Hematopoietic multipotent progenitor cell treated with erythropoietin and hydrocortisone succinate and interleukin-3 and kit ligand, for 4 days (in vitro differentiated cells): Measurements from ENCODE around the gene TSN.
"Not testable (repeated sequence)": the region's sequence is repeated elsewhere in the genome, so short reads cannot be mapped to it uniquely, and the experiment has no call there.

ENCODE experiments used
- DNase-seq: peaks from one replicate; pipeline ENCODE4 v3.0.0-alpha.2; 2015

Gene TSN

DNA sequence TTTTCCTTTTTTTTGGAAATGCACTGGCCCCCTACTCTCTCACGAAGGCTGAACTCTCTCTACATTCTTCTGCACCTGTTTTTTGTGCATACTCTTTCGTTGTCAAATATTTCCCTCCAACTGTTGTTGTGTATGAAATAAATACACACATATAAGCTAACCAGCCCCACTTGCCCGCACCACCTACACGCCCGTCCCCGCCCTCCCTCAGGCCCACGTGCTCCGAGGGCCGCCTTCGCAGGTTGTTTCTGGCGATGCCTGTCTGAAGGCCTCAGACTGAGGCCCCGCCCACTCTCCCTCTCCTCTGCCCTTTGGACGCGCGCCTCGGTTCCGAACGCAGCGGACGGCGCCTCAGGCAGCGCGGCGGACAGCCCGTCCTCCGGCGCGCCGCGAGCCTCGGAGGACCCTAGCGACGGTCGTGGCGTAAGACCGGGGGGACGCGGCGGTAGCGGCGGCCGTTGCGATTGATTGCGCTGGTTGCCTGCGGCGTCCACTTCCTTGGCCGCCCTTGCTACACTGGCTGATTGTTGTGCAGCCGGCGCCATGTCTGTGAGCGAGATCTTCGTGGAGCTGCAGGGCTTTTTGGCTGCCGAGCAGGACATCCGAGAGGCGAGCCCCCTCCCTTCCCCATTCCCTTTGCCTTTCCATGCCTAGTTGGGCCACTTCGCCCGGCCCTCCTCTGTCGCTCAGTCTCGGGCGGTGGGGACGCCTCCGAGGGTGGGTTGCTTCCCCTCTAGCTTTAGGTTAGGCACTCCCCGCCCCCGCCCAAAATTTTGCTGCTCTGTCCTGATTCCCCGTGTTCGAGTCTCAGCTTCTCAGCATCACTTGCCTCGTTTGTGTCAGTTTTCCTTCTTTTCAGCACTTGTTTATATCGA lies at the start of gene TSN:
Gene TSN, plus strand, starts transcription at position 415 of the 875 bp plus-strand sequence. Its CDS starts 129 bp downstream, at position 544.
- peak; percentile 99 for DNase-seq

DNA sequence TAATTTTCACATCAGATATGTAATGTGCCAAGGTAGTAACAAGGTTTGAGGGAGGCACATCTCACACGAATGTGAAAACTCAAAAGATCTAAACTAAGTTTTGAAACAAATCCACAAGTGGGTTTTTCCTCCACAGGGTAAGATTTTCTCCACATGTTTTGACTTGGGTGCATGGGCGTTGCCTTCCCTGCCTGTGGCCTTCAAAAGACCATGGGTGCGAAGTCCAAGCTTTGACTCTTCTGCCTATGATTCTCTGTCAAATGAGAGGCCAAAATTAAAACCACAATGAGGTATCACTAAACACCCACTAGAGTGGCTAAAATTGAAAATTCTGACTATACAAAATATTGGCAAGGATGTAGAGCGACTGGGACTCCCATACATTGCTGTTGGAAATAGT lies 49.5 kb upstream of the TSN start:
- DNase-seq: no peak

DNA sequence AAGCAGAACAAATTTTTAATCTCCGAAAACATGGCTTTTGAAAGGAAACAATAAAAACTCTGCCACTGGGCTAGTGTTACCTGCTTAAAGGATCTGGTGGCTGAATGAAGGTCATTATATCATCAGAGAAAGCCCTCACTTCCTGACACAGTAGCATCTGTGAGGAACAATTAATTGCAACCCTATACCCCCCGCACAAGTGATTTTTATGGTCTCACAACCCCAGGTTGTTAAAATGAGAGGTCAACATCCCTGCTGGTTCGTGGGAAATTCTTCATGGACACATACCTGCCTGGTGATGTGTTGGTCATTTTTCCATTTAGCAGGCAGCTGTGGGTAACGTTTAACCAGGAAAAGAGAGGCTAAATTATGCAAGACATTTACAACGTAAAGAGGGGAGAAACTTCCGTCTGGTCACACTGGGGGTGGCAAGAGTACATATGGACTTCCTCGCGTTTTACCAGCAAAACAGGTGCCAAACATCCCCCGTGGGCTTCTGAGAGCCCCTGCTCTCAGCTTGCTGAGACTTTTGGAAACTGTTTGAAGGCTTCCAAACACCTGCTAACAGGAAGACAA lies 48.0 kb upstream of the TSN start:
- DNase-seq: no peak

DNA sequence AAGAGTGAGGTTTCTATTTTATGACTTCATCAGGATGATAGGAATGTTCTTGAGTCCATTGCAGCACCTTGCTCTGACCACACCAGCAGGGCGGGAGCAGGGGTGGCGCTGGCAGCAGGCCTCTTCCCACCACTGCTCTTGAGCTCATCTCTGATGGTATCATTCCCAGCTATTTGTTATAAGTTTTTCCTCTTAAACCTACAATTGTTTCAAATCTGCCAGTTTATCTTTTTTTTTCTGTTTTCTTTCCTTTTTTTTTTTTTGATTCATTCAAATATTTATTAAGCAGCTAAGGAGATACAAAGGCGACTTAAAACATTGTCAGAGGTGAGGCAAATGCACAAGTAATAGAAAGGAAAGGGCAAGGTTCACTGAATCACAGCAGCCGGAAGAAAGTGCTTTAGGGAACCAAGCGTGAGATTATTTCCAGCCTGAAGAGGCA lies 47.5 kb upstream of the TSN start:
- no peak for DNase-seq

DNA sequence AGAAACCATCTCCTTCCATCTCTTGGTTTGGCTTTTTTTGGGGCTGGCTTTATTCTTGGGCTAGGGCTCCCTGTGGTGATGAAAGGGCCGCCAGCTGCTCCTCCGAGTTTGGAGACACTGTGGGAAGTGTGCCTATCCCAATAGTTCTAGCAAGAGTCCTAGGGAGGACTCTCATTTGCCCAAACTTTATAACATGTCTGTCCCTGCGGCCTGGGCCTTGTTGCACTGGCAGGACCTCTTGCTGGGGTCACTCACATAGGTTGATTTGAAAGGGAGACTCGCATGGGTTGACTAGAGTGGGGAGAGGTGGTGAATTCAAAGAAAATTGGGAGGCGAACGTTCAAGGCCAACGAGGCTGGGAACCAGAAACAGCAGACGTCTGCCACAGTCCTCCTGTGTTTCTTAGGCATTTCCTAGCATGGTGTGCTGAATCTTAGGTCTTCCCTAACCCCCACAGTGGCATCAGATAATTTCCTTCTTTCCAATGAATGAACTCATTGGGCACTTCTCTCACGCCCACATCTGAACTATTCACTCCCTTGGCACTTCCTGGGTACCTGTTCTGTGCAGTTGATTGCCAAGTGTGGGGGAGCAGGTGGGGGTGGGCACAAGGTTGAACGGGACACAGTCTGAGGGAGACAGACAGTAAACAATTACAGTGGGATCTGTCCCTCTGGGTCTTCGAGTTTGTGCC lies 45.5 kb upstream of the TSN start:
- no peak for DNase-seq

DNA sequence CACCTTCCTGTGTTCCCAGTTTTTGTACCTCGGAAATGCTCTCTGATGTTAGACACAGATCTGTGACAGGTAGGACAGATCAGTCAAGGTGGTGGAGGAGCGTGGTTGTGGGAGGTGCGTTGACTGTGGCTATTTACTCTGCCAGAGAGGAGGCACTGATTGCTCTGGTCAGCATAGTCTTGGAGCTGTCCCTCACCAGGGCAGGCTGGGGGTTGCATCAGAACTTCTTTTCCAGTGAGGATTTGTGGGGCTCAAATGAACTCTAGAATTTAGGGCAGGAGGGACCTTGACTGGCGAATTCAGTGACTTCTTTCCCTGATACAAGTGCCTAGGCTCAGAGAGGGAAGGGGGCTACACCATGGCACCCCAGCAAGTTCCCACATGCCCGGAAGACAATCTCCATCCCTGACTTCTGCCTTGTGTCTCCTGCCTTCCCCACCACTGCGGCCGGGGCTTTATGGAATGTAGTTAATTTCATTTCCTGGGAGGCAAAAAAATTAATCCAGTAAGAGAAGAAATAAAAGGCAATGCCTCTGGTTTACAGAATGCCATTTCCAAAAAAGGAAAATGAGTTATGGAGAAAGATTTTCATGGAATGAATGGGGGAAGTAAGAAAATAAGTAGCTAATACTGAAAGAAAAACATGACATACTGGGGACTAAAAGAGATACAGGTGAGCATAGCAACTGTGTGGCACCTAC lies 44.8 kb upstream of the TSN start:
- DNase-seq: no peak

DNA sequence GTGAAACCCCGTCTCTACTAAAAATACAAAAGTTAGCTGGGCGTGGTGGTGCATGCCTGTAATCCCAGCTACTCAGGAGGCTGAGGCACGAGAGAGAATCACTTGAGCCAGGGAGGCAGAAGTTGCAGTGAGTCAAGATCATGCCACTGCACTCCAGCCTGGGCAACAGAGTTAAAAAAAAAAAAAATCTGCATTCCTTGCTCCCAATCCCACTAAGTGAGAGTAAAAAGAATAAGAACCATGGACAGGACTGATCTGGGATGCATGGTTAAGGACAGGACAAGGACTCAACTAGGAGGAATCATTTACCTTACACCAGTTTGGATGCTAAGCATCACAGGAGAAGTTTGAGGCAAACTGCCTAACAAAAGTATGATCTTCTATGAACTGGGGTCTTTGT lies 44.0 kb upstream of the TSN start:
- DNase-seq: not testable (repeated sequence)

DNA sequence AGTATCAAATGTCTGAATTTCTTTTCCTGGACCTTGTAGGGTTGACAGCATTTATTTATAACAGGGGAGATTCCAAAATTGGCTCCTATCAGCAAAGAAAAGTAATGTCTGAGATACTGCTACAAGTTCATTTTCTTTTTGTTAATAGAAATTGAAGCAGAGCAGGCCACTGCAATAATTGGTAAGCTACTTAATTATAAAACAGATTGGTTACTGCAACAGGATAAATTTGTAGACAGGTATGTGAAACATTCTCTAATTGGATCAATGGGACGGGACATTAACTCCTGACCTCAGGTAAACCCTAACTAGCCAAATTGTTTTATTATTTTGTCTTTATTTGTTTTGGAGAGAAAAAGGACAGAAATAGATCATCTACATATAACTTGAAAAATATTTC lies 39.3 kb upstream of the TSN start:
- DNase-seq: no peak

DNA sequence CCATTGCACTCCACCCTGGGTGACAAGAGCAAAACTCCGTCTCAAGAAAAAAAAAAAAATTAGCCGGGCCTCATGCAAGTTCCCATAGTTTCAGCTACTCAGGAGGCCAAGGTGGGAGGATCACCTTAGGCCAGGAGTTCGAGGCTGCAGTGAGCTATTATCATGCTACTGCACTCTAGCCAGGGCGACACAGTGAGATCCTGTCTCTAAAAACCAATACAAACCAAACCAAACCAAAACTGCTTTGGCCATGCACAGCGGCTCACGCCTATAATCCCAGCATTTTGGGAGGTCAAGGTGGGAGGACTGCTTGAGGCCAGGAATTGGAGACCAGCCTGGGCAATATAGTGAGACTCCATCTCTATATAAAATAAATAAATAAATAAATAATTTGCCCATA lies 37.9 kb upstream of the TSN start:
- DNase-seq: no peak

DNA sequence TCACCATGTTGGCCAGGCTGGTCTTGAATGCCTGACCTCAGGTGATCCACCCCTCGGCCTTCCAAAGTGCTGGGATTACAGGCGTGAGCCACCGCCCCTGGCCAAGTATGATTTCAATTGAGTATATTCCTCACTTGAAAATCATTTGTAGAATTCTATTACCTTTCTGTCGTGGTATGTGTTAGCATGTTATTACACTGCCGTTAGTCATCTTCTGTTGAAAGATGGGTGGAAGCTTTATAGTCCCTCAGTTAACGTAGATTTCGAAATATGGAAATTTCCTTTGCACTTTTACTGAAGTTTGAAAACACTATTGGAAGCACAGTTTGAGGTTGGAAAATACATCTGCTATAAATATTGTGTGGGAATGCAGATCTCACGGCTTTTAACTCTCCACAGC lies 33.5 kb upstream of the TSN start:
- no peak for DNase-seq

DNA sequence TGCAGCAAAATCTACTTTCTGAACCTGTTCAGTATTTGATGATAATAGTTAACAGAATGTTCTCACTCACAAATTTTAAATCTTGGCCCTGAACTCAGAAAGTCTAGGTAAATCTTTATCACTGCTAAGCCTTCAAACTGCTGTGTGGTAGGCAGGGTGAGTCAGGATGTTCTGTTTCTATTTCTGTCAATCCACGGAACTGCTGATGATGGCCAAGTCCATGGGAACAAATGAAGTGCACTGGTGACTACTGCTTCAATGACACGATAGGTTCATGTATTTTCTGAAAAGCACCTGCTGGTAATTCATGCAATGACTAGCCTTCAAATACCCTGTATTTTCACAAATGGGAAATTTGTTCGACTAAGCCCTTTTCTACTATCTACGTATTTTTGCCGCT lies 33.0 kb upstream of the TSN start:
- no peak for DNase-seq

DNA sequence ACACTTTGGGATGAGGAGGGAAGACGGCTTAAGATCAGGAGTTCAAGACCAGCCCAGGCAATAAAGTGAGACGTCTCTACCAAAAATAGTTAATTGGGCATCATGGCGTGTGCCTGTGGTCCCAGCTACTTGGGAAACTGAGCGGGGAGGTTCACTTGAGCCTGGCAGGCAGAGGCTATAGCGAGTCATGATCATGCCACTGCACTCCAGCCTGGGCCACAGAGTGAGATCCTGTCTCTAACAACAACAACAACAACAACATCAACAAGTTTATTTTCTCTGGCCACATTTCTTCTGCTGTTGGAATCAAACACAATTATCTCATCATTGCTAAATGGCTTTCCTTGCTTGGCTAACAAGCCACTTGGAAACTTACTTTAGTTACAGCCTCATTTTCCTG lies 32.1 kb upstream of the TSN start:
- DNase-seq: no peak

DNA sequence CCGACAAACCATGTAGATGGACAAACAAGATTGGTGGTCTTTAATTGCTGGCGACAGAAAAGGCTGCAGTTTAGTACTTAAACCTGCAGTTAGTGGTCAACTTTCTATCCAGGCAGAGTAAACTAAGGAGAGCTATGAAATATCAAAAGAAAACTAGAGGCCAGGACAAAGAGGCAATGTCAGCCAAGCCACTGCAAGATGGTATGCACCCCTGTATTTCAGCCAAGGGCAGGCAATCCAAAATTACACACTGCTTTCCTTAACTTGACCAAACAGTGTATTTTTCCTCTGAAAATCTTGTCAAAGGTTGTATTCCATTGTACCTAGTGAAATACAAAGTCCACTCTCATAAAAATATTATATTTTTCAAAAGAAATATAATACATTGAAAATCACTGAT lies 28.1 kb upstream of the TSN start:
- DNase-seq: no peak

DNA sequence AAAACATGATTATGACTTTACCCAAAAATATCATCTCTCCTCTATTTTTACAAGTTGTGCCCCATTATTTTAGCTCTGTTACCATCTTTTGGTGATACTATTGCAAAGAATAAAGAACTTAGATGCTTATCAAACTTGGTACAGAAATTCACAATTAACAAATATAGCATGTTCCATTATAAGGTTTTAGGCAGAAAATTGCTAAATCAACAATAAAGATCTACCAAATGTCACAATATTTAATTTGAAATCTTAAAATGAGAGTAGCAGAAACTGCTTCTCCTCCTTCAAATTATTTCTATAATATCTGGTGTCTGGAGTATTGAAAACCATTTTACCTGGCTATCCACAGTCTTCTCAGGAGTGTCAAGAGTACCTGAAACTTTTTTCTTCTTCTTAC lies 27.5 kb upstream of the TSN start:
- no peak for DNase-seq

DNA sequence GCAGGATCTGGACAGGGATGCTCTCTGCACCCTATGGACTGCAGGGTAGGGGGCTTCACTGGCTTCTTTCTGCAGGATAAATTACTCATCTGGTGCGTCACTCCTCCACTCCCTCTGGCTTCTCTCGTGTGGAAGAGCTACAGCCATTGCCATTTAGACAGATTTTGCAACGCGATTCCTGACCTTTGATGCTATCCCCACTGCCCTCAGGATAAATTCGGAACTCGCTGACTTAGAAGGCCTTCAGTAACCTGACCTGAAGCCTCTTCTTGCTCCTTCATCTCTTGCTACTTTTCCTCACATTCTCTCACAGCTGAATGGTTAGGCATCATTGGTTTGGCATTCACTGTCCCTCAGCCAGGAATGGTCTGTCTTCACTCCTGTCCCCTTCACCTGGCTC lies 24.1 kb upstream of the TSN start:
- DNase-seq: no peak

DNA sequence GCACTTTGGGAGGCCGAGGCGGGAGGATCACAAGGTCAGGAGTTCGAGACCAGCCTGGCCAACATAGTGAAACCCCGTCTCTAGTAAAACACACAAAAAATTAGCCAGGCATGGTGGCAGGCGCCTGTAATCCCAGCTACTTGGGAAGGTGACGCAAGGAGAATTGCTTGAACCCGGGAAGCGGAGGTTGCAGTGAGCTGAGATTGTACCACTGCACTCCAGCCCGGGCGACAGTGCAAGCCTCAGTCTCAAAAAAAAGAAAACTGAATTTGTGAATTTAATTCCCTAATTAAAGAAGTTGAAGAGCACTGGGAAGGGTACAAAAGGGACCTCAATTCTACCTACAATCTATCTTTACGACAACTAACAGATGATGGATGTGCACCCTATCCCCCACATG lies 20.9 kb upstream of the TSN start:
- DNase-seq: not testable (repeated sequence)

DNA sequence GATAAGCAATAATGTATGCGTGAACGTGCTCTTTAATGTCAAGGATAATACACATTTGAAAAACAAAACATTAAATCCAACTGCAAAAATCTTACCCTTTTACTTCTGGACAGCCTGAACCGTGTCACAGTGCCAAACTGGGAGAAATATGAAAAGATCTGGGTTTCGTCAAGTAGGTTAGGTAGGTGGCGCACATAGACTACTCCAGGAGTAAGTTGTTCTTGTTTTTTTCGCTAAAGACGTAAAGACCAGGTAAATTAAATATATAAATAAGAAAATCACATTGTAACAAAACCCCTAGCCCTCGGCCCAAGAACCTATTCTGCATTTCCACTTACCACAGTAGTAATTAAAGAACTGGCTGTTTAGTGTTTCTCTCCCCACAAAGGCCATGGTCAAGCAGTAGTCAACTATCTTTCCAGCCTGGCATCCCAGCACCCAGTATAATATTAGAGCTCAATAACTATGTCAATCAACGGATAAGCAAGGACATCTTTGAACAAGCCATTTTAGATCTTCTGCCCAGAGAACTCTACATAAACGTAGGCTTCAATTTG lies 19.9 kb upstream of the TSN start:
- DNase-seq: peak; percentile 67

DNA sequence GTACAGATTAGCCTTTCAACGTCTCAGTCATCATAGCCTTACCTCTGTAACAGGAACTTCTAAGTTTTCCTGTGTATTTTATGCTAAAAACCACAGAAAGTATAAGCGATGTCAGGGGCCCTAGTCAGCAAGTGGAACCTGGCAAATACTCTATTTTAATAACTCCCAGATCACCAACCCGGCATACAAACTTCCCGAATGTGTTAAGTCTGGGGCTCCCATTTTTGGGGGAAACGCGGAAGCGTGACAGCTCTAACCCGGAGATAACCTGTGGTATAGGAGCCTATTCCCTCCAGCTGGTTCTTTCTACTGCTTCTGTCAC lies 19.4 kb upstream of the TSN start:
- DNase-seq: peak; percentile 25

DNA sequence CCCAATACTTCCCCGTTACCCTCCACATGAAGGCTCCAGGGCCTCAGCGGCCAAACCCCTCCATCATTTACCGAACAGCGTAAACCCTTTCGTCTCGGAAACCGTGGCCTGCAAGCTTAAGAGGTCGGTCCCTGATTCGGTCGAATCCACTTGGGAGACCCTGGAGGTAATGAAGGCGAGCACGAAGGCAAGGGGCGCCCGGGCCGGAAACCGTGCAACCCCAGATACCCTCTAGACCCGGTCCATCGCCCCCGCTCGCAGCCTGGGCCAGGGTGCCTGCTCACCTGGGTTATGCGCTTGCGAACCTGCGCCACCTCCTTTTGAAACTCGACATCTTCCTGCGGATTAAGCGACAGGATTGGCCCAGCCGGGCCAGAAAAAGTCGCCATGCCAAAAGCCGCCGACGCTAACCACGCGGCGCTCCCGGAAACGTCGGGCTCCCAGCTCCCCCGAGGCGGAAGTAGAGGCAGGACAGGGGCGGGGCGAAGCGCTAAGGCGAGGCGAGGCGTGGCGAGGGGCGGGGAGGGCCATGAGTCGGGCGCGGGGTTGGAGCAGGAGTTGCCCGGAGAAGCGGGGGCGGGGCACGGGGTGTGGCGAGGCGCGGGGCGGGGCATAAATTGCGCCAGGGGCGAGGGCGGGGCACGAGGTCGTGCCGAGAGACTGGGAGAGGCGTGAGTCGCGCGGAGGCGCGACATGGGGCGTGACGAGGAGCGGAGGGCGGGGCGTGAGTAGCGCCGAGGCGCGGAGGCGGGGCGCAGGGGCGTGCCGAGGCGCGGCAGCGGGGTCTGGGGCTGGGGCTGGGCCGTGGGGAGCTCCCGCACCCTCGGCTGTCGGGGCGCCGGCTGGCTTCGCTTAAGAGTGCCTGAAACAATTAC lies 18.8 kb upstream of the TSN start, which contains the start of gene NIFK:
Gene NIFK, minus strand, starts transcription at position 414 of the 875 bp plus-strand sequence. Its CDS starts 25 bp downstream, at position 389.
- DNase-seq: peak; percentile 99

DNA sequence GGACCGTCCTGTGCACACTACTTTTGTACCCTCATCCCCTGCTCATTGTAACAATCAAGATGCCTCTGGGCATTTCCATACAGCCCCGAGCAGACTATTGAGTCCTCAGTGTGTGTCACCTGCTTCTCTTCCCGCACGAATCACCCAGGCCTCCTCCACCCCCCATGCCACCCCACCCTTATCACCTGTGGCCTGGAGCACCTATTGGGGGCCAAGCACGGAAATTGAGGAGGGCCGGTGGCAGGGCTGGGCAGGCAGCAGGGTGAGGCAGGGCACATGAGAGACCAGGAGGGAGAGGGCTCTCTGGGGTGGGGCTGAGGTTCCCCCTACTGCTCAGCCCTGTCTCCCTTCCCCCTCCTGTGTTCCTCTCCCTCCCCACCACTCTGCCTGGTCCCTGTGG lies 14.5 kb upstream of the TSN start:
- no peak for DNase-seq

DNA sequence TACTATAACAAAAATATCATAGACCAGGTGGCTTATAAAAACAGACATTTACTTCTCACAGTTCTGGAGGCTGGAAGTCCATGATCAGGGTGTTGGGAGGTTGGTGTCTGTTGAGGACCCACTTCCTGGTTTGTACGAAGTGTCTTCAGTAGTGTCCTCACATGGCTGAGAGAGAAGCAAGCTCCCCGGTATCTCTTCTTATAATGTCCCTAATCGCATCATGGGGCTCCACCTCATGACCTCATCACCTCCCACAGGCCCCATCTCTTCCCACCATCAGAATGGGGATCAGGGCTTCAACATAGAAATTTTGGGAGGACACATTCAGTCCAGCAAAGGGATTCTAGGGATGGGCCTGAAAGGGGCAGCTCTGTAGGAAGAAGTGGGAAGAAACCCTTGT lies 14.0 kb upstream of the TSN start:
- DNase-seq: no peak

DNA sequence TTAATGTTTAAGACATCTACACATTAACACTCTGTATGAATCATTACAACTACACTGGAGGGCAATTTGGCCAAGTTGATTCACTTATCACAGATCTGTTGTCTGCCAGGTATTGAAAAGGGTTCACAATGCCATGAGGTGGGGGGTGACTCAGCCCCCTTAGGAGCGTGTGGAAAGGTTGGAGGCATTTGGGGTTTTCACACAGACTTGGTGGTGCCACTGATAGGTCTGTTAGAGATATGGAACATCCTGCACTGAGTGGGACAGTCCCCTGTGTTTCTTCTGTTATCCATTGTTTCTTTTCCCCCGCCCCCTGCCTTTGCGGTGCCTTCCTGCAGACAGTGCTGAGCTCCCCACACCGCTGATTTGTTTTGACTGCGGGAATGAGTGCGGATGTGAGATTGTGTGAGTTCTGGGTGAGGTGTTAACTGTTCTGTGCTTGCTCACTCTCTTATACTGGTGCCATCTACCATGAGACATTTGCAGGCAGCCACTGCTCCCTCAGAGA lies 9.3 kb upstream of the TSN start:
- no peak for DNase-seq
